HL-60 (cell line): ENCODE measurements around the gene COL23A1.

Experiments
- SPI1 ChIP-seq: IDR thresholded peaks from 2 replicates; pipeline ENCODE4 v1.6.1; 2012; ENCODE audit warnings: low read depth, mild to moderate bottlenecking, borderline replicate concordance
- TF ChIP-seq, protein P1 (sequence below): IDR thresholded peaks from 2 replicates; pipeline ENCODE4 v1.6.1; 2012; ENCODE audit warnings: low read depth; ENCODE audit not compliant: insufficient replicate concordance
- TF ChIP-seq, protein P2 (sequence below): IDR thresholded peaks from one replicate; pipeline ENCODE4 v1.5.1; 2011; ENCODE audit warnings: low read length, control low read depth, inconsistent platforms; ENCODE audit not compliant: insufficient read depth

DNA sequence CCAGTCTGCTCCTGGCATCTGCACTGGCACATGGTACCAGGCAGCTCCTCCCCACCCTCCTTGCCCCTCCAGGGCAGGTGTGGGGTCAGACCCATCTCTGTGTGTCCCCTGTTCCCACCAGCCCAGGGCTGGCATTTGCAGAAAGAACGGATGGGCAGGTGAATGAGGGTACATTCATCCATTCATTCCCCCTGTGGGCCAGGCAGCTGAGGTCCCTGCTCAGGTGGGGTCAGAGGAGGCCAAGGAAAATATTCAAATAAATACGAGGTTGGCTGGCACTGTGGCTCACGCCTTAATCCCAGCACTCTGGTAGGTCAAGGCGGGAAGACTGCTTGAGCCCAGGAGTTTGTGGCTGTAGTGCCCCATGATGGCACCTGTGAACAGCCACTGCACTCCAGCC is 332.5 kb downstream of the COL23A1 start:
- TF ChIP-seq, protein P1, sequence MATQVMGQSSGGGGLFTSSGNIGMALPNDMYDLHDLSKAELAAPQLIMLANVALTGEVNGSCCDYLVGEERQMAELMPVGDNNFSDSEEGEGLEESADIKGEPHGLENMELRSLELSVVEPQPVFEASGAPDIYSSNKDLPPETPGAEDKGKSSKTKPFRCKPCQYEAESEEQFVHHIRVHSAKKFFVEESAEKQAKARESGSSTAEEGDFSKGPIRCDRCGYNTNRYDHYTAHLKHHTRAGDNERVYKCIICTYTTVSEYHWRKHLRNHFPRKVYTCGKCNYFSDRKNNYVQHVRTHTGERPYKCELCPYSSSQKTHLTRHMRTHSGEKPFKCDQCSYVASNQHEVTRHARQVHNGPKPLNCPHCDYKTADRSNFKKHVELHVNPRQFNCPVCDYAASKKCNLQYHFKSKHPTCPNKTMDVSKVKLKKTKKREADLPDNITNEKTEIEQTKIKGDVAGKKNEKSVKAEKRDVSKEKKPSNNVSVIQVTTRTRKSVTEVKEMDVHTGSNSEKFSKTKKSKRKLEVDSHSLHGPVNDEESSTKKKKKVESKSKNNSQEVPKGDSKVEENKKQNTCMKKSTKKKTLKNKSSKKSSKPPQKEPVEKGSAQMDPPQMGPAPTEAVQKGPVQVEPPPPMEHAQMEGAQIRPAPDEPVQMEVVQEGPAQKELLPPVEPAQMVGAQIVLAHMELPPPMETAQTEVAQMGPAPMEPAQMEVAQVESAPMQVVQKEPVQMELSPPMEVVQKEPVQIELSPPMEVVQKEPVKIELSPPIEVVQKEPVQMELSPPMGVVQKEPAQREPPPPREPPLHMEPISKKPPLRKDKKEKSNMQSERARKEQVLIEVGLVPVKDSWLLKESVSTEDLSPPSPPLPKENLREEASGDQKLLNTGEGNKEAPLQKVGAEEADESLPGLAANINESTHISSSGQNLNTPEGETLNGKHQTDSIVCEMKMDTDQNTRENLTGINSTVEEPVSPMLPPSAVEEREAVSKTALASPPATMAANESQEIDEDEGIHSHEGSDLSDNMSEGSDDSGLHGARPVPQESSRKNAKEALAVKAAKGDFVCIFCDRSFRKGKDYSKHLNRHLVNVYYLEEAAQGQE, result no peak
- TF ChIP-seq, protein P2, sequence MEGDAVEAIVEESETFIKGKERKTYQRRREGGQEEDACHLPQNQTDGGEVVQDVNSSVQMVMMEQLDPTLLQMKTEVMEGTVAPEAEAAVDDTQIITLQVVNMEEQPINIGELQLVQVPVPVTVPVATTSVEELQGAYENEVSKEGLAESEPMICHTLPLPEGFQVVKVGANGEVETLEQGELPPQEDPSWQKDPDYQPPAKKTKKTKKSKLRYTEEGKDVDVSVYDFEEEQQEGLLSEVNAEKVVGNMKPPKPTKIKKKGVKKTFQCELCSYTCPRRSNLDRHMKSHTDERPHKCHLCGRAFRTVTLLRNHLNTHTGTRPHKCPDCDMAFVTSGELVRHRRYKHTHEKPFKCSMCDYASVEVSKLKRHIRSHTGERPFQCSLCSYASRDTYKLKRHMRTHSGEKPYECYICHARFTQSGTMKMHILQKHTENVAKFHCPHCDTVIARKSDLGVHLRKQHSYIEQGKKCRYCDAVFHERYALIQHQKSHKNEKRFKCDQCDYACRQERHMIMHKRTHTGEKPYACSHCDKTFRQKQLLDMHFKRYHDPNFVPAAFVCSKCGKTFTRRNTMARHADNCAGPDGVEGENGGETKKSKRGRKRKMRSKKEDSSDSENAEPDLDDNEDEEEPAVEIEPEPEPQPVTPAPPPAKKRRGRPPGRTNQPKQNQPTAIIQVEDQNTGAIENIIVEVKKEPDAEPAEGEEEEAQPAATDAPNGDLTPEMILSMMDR, result no peak
- TF ChIP-seq SPI1, result no peak
